ENCODE results near the gene BRSK2. TPM values are rescaled to one million over a fixed set of nuclear protein-coding genes. Genes with fewer than 3 reads are reported as not detected.
"Not testable (repeated sequence)": the region's sequence is repeated elsewhere in the genome, so short reads cannot be mapped to it uniquely, and the experiment has no call there.

The BRSK2 gene
- total RNA-seq, 1 donor from 2014 or later = 6.9 TPM

- H3K4me1 Mint-ChIP-seq (ENCODE audit: low read depth) = no peaks in the 10 kb centered on the region
- H3K27ac Mint-ChIP-seq (ENCODE audit: unreplicated experiment) = no peak overlapping the region
- peaks cover 11% of the 10 kb centered on the region for H3K36me3 Mint-ChIP-seq (ENCODE audit: low read depth)
- H3K27me3 Mint-ChIP-seq (ENCODE audit: low read depth) = no peaks in the 10 kb centered on the region
- peaks cover 10% of the 10 kb centered on the region for H3K9me3 Mint-ChIP-seq (ENCODE audit: low read depth)
- no peak overlapping the region for H3K4me3 Mint-ChIP-seq (ENCODE audit: unreplicated experiment)
- DNase-seq (ENCODE audit: low spot score) = no peak
- TF ChIP-seq CTCF (IDR thresholded peaks at IDR 0.05) = no peak
Measured at GRCh38 chr11:1419811-1420210, 30.1 kb downstream of the BRSK2 start.

- H3K36me3 Mint-ChIP-seq (ENCODE audit: low read depth) = peaks cover 9% of the 10 kb centered on the region
- no peaks in the 10 kb centered on the region for H3K27me3 Mint-ChIP-seq (ENCODE audit: low read depth)
- H3K4me3 Mint-ChIP-seq (ENCODE audit: unreplicated experiment) = no peak overlapping the region
- H3K27ac Mint-ChIP-seq (ENCODE audit: unreplicated experiment) = no peak overlapping the region
- no peak for TF ChIP-seq CTCF (IDR thresholded peaks at IDR 0.05)
- DNase-seq (ENCODE audit: low spot score) = no peak
- H3K4me1 Mint-ChIP-seq (ENCODE audit: low read depth) = no peaks in the 10 kb centered on the region
- H3K9me3 Mint-ChIP-seq (ENCODE audit: low read depth) = peaks cover 10% of the 10 kb centered on the region
Measured at GRCh38 chr11:1421291-1421690, 31.6 kb downstream of the BRSK2 start.

- no peak for TF ChIP-seq CTCF (IDR thresholded peaks at IDR 0.05)
- H3K4me1 Mint-ChIP-seq (ENCODE audit: low read depth) = no peaks in the 10 kb centered on the region
- H3K27me3 Mint-ChIP-seq (ENCODE audit: low read depth) = no peaks in the 10 kb centered on the region
- no peak overlapping the region for H3K4me3 Mint-ChIP-seq (ENCODE audit: unreplicated experiment)
- DNase-seq (ENCODE audit: low spot score) = no peak
- peaks cover 6% of the 10 kb centered on the region for H3K36me3 Mint-ChIP-seq (ENCODE audit: low read depth)
- no peak overlapping the region for H3K27ac Mint-ChIP-seq (ENCODE audit: unreplicated experiment)
- peaks cover 8% of the 10 kb centered on the region for H3K9me3 Mint-ChIP-seq (ENCODE audit: low read depth)
Measured at GRCh38 chr11:1422481-1422880, 32.7 kb downstream of the BRSK2 start.

- Mint-ChIP-seq H3K9me3 (ENCODE audit: low read depth) (peaks cover 8% of the 10 kb centered on the region), H3K27ac (ENCODE audit: unreplicated experiment) (no peak overlapping the region), H3K27me3 (ENCODE audit: low read depth) (no peaks in the 10 kb centered on the region), H3K4me1 (ENCODE audit: low read depth) (no peaks in the 10 kb centered on the region), H3K4me3 (ENCODE audit: unreplicated experiment) (no peak overlapping the region), H3K36me3 (ENCODE audit: low read depth) (peaks cover 6% of the 10 kb centered on the region)
- DNase-seq (ENCODE audit: low spot score) = no peak
- no peak for TF ChIP-seq CTCF (IDR thresholded peaks at IDR 0.05)
Measured at GRCh38 chr11:1422981-1423380, 33.2 kb downstream of the BRSK2 start.

GRCh38 chr11:1423406-1423805 is 33.7 kb downstream of the BRSK2 start:
- H3K27me3 Mint-ChIP-seq (ENCODE audit: low read depth); H3K4me1 Mint-ChIP-seq (ENCODE audit: low read depth); H3K36me3 Mint-ChIP-seq (ENCODE audit: low read depth); DNase-seq (ENCODE audit: low spot score); H3K9me3 Mint-ChIP-seq (ENCODE audit: low read depth); H3K27ac Mint-ChIP-seq (ENCODE audit: unreplicated experiment); H3K4me3 Mint-ChIP-seq (ENCODE audit: unreplicated experiment): not testable (repeated sequence)

GRCh38 chr11:1425006-1425405 is 35.3 kb downstream of the BRSK2 start:
- Mint-ChIP-seq H3K9me3 (ENCODE audit: low read depth) (no peaks in the 10 kb centered on the region), H3K27me3 (ENCODE audit: low read depth) (no peaks in the 10 kb centered on the region), H3K27ac (ENCODE audit: unreplicated experiment) (no peak overlapping the region), H3K4me3 (ENCODE audit: unreplicated experiment) (no peak overlapping the region), H3K36me3 (ENCODE audit: low read depth) (no peaks in the 10 kb centered on the region), H3K4me1 (ENCODE audit: low read depth) (no peaks in the 10 kb centered on the region)
- no peak for DNase-seq (ENCODE audit: low spot score)
- TF ChIP-seq CTCF (IDR thresholded peaks at IDR 0.05) = no peak

Data from chondrocyte (in vitro differentiated cells).